ENCODE data around the gene MAPK11.
"Not testable (repeated sequence)": the region's sequence is repeated elsewhere in the genome, so short reads cannot be mapped to it uniquely, and the experiment has no call there.

Gene MAPK11

DNA sequence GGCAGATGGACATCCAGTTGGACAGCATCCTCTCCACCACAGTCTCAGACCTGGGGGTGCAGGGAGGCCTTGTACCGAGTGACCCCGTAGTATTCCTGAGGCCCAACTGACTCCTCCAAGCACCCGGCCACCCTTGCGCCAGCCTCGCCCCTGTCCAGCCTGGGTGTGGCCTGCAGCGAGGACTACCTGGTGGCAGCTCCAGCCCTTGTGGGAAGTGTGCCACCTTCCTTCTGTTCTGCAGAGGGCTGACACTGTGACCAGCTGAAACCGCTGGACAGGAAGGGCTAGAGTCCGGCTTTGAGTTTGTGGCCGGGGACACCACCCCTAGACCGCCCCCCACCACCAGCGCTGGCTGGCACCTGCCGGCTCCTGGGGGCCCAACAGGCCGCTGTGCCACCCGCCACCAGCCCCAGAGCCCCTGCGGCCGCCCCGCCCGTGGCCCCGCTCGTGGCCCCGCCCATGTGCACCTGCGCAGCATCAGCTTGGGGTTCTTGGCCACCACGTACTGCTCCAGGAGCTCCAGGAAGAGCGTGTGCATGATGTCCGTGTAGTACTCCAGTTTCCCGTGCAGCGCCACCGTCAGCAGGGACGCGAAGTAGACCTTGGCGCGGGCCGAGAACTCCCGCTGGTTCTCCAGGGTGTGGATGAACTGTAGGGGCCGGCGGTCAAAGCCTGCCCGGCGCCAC lies 10.0 kb upstream of the MAPK11 start:
- no peaks in the 10 kb centered on the region for H3K36me3 Mint-ChIP-seq
- H3K4me1 Mint-ChIP-seq (ENCODE audit: low read depth): peaks cover 2% of the 10 kb centered on the region
- H3K4me3 Mint-ChIP-seq: no peak overlapping the region
- H3K27me3 Mint-ChIP-seq: no peaks in the 10 kb centered on the region
- H3K9me3 Mint-ChIP-seq (ENCODE audit: low read depth): no peaks in the 10 kb centered on the region
- H3K27ac Mint-ChIP-seq: no peak overlapping the region

- Mint-ChIP-seq H3K9me3 (ENCODE audit: low read depth) (no peaks in the 10 kb centered on the region), H3K27me3 (no peaks in the 10 kb centered on the region), H3K4me3 (no peak overlapping the region), H3K4me1 (ENCODE audit: low read depth) (peaks cover 2% of the 10 kb centered on the region), H3K27ac (no peak overlapping the region), H3K36me3 (no peaks in the 10 kb centered on the region)
Measured at GRCh38 chr22:50278956-50279619, 8.9 kb upstream of the MAPK11 start.

GRCh38 chr22:50278461-50278860 lies 8.3 kb upstream of the MAPK11 start:
- Mint-ChIP-seq H3K36me3 (no peaks in the 10 kb centered on the region), H3K9me3 (ENCODE audit: low read depth) (no peaks in the 10 kb centered on the region), H3K4me3 (no peak overlapping the region), H3K4me1 (ENCODE audit: low read depth) (peaks cover 3% of the 10 kb centered on the region), H3K27ac (no peak overlapping the region), H3K27me3 (no peaks in the 10 kb centered on the region)

DNA sequence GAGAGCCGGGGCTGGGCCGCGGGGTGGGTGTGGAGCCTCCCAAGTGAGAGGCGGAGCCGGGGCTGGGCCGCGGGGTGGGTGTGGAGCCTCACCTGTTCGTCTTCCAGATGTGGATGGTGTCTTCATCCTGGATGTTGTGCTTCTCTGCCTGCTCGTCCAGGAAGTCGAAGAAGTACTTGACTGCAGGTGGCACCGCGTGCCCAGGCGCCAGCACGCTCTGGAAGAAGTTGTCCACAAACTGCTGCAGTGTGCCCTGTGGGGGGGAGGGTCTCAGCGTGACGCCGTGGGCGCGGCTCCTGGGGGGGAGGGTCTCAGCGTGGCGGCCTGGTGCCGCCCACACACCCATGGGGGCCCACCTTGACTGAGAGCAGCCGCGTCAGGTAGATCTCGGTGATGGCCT lies 7.6 kb upstream of the MAPK11 start:
- no peak overlapping the region for H3K4me3 Mint-ChIP-seq
- no peak overlapping the region for H3K27ac Mint-ChIP-seq
- no peaks in the 10 kb centered on the region for H3K36me3 Mint-ChIP-seq
- no peaks in the 10 kb centered on the region for H3K9me3 Mint-ChIP-seq (ENCODE audit: low read depth)
- peaks cover 3% of the 10 kb centered on the region for H3K4me1 Mint-ChIP-seq (ENCODE audit: low read depth)
- H3K27me3 Mint-ChIP-seq: no peaks in the 10 kb centered on the region

DNA sequence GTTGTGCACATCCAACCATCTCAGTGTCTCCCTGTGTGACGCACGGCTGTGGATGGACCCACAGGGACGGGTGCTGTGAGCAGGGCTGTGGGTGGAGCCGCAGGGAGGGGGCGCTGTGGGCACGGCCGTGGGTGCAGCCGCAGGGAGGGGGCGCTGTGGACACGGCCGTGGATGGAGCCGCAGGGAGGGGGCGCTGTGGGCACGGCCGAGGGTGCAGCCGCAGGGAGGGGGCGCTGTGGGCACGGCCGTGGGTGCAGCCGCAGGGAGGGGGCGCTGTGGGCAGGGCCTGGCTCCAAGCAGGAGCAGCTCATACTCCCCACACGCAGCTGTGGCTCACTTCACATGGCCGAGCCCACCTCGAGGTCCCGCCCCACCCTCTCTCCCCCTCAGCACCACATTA lies 6.0 kb upstream of the MAPK11 start:
- Mint-ChIP-seq H3K4me3 (no peak overlapping the region), H3K27ac (no peak overlapping the region)

GRCh38 chr22:50275181-50276055 lies 5.2 kb upstream of the MAPK11 start:
- no peaks in the 10 kb centered on the region for H3K27me3 Mint-ChIP-seq
- peaks cover 5% of the 10 kb centered on the region for H3K4me1 Mint-ChIP-seq (ENCODE audit: low read depth)
- H3K4me3 Mint-ChIP-seq: no peak overlapping the region
- no peaks in the 10 kb centered on the region for H3K36me3 Mint-ChIP-seq
- no peaks in the 10 kb centered on the region for H3K9me3 Mint-ChIP-seq (ENCODE audit: low read depth)
- no peak overlapping the region for H3K27ac Mint-ChIP-seq

More for the DNA sequence above, 6.0 kb upstream of the MAPK11 start:
- Mint-ChIP-seq H3K4me1 (ENCODE audit: low read depth) (peaks cover 3% of the 10 kb centered on the region), H3K9me3 (ENCODE audit: low read depth) (no peaks in the 10 kb centered on the region), H3K27me3 (no peaks in the 10 kb centered on the region), H3K36me3 (no peaks in the 10 kb centered on the region)

- Mint-ChIP-seq H3K27ac (no peak overlapping the region), H3K27me3 (no peaks in the 10 kb centered on the region), H3K4me3 (no peak overlapping the region), H3K36me3 (no peaks in the 10 kb centered on the region), H3K9me3 (ENCODE audit: low read depth) (no peaks in the 10 kb centered on the region), H3K4me1 (ENCODE audit: low read depth) (peaks cover 5% of the 10 kb centered on the region)
Measured at GRCh38 chr22:50274771-50275170, 4.6 kb upstream of the MAPK11 start.

- no peaks in the 10 kb centered on the region for H3K9me3 Mint-ChIP-seq (ENCODE audit: low read depth)
- H3K27ac Mint-ChIP-seq: no peak overlapping the region
- no peak overlapping the region for H3K4me3 Mint-ChIP-seq
- H3K36me3 Mint-ChIP-seq: no peaks in the 10 kb centered on the region
- no peaks in the 10 kb centered on the region for H3K27me3 Mint-ChIP-seq
- H3K4me1 Mint-ChIP-seq (ENCODE audit: low read depth): peaks cover 7% of the 10 kb centered on the region
Measured at GRCh38 chr22:50274311-50274710, 4.1 kb upstream of the MAPK11 start.

GRCh38 chr22:50273781-50274180 lies 3.6 kb upstream of the MAPK11 start:
- H3K4me3 Mint-ChIP-seq; H3K36me3 Mint-ChIP-seq; H3K9me3 Mint-ChIP-seq (ENCODE audit: low read depth); H3K27me3 Mint-ChIP-seq; H3K4me1 Mint-ChIP-seq (ENCODE audit: low read depth); H3K27ac Mint-ChIP-seq: not testable (repeated sequence)

- H3K9me3 Mint-ChIP-seq (ENCODE audit: low read depth); H3K27ac Mint-ChIP-seq; H3K4me3 Mint-ChIP-seq; H3K4me1 Mint-ChIP-seq (ENCODE audit: low read depth); H3K36me3 Mint-ChIP-seq; H3K27me3 Mint-ChIP-seq: not testable (repeated sequence)
Measured at GRCh38 chr22:50273352-50273751, 3.2 kb upstream of the MAPK11 start.

- Mint-ChIP-seq H3K9me3 (ENCODE audit: low read depth) (no peaks in the 10 kb centered on the region), H3K27me3 (no peaks in the 10 kb centered on the region), H3K4me1 (ENCODE audit: low read depth) (peaks cover 8% of the 10 kb centered on the region), H3K27ac (no peak overlapping the region), H3K36me3 (no peaks in the 10 kb centered on the region), H3K4me3 (no peak overlapping the region)
Measured at GRCh38 chr22:50272044-50272802, 2.0 kb upstream of the MAPK11 start.

GRCh38 chr22:50271519-50271970 lies 1.4 kb upstream of the MAPK11 start:
- no peaks in the 10 kb centered on the region for H3K36me3 Mint-ChIP-seq
- H3K27me3 Mint-ChIP-seq: no peaks in the 10 kb centered on the region
- H3K4me3 Mint-ChIP-seq: no peak overlapping the region
- H3K9me3 Mint-ChIP-seq (ENCODE audit: low read depth): no peaks in the 10 kb centered on the region
- H3K4me1 Mint-ChIP-seq (ENCODE audit: low read depth): peaks cover 7% of the 10 kb centered on the region
- H3K27ac Mint-ChIP-seq: no peak overlapping the region

DNA sequence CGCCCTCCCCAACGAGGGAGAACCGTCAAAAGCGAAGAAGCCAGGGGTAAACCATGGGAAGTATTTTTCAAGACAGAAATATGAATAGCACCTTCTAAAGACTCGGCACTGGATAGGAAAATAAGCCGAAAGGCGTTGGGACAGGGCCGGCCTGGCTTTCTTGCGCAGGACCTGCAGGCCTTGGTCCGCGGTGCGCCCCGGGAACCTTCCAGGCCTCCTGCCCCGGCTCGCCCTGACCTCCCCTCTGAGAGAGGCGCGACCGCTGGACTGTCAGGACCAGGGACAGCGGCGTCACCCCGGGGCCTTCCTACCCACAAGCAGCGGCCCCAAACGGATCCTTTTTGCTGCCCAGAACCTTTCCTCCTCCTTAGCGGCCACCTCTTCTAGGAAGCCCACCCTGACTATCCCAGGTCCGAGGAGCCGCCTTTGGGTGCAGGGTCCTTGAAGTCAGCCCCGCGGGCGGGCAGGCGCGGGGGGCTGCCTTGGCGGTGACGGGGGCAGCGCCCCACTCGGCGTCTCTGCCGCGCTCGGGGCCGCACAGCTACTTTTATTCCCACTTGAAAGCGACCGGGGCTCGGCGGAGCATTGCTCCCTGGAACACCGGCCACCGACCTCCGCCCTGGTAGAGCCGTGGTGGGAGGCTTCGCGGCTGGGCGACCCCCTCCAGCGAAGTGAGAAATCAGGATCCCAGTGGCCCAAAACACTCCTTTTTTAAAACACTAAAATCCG lies 650 bp upstream of the MAPK11 start:
- H3K27ac Mint-ChIP-seq: no peak overlapping the region
- no peaks in the 10 kb centered on the region for H3K9me3 Mint-ChIP-seq (ENCODE audit: low read depth)
- H3K27me3 Mint-ChIP-seq: no peaks in the 10 kb centered on the region
- H3K4me1 Mint-ChIP-seq (ENCODE audit: low read depth): peaks cover 6% of the 10 kb centered on the region
- H3K4me3 Mint-ChIP-seq: peak overlapping the region; percentile 64
- H3K36me3 Mint-ChIP-seq: no peaks in the 10 kb centered on the region

GRCh38 chr22:50269573-50269969 lies 609 bp downstream of the MAPK11 start:
- Mint-ChIP-seq H3K27ac (no peak overlapping the region), H3K36me3 (no peaks in the 10 kb centered on the region), H3K4me1 (ENCODE audit: low read depth) (peaks cover 6% of the 10 kb centered on the region), H3K27me3 (no peaks in the 10 kb centered on the region), H3K4me3 (peak overlapping the region; percentile 58), H3K9me3 (ENCODE audit: low read depth) (no peaks in the 10 kb centered on the region)

All from activated naive CD8-positive, alpha-beta T cell (primary cell).